ENCODE data around the gene RPL18A. TPM values are rescaled to one million over a fixed set of nuclear protein-coding genes. Genes with fewer than 3 reads are reported as not detected.

RPL18A gene
- total RNA-seq, 1 experiment from 2014 or later: 1,054 TPM

- Mint-ChIP-seq H3K4me1 (ENCODE audit: low read depth, unreplicated experiment) (no peaks in the 10 kb centered on the region), H3K4me3 (ENCODE audit: low read depth, unreplicated experiment) (no peak overlapping the region), H3K9me3 (ENCODE audit: low read depth, unreplicated experiment) (no peaks in the 10 kb centered on the region), H3K27me3 (ENCODE audit: unreplicated experiment) (peaks cover 13% of the 10 kb centered on the region), H3K27ac (ENCODE audit: unreplicated experiment) (no peak overlapping the region), H3K36me3 (ENCODE audit: insufficient read depth, unreplicated experiment) (no peaks in the 10 kb centered on the region)
- intact Hi-C loops (cut with micrococcal nuclease; ENCODE audit: unreplicated experiment): no loop called here
- CTCF ChIA-PET: interaction anchor here (0.6 kb wide), 1 partner anchor 136 kb away, joined by 3 read pairs; no protein-coding TSS in a partner anchor
- DNase-seq: no peak
- BruUV-seq (replicated peaks): no TSS peak
- TF ChIP-seq, protein P1, sequence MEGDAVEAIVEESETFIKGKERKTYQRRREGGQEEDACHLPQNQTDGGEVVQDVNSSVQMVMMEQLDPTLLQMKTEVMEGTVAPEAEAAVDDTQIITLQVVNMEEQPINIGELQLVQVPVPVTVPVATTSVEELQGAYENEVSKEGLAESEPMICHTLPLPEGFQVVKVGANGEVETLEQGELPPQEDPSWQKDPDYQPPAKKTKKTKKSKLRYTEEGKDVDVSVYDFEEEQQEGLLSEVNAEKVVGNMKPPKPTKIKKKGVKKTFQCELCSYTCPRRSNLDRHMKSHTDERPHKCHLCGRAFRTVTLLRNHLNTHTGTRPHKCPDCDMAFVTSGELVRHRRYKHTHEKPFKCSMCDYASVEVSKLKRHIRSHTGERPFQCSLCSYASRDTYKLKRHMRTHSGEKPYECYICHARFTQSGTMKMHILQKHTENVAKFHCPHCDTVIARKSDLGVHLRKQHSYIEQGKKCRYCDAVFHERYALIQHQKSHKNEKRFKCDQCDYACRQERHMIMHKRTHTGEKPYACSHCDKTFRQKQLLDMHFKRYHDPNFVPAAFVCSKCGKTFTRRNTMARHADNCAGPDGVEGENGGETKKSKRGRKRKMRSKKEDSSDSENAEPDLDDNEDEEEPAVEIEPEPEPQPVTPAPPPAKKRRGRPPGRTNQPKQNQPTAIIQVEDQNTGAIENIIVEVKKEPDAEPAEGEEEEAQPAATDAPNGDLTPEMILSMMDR (IDR thresholded peaks at IDR 0.05; ENCODE audit: unreplicated experiment): no peak
These were observed 16.4 kb upstream of the RPL18A start for GRCh38 chr19:17843292-17843827.

- Mint-ChIP-seq H3K36me3 (ENCODE audit: insufficient read depth, unreplicated experiment) (no peaks in the 10 kb centered on the region), H3K4me3 (ENCODE audit: low read depth, unreplicated experiment) (no peak overlapping the region), H3K9me3 (ENCODE audit: low read depth, unreplicated experiment) (no peaks in the 10 kb centered on the region), H3K4me1 (ENCODE audit: low read depth, unreplicated experiment) (no peaks in the 10 kb centered on the region), H3K27ac (ENCODE audit: unreplicated experiment) (no peak overlapping the region), H3K27me3 (ENCODE audit: unreplicated experiment) (peaks cover 13% of the 10 kb centered on the region)
- no TSS peak for BruUV-seq (replicated peaks)
- CTCF ChIA-PET: interaction anchor here (0.6 kb wide), 1 partner anchor 136 kb away, joined by 3 read pairs; no protein-coding TSS in a partner anchor
- intact Hi-C loops (cut with micrococcal nuclease; ENCODE audit: unreplicated experiment): no loop called here
- TF ChIP-seq, protein P1 (IDR thresholded peaks at IDR 0.05; ENCODE audit: unreplicated experiment): no peak
- no peak for DNase-seq
These were observed 15.7 kb upstream of the RPL18A start for GRCh38 chr19:17843908-17844490.

GRCh38 chr19:17846146-17846545 is 13.6 kb upstream of the RPL18A start:
- TF ChIP-seq, protein P1 (IDR thresholded peaks at IDR 0.05; ENCODE audit: unreplicated experiment): no peak
- peaks cover 13% of the 10 kb centered on the region for H3K27me3 Mint-ChIP-seq (ENCODE audit: unreplicated experiment)
- no TSS peak for BruUV-seq (replicated peaks)

DNA sequence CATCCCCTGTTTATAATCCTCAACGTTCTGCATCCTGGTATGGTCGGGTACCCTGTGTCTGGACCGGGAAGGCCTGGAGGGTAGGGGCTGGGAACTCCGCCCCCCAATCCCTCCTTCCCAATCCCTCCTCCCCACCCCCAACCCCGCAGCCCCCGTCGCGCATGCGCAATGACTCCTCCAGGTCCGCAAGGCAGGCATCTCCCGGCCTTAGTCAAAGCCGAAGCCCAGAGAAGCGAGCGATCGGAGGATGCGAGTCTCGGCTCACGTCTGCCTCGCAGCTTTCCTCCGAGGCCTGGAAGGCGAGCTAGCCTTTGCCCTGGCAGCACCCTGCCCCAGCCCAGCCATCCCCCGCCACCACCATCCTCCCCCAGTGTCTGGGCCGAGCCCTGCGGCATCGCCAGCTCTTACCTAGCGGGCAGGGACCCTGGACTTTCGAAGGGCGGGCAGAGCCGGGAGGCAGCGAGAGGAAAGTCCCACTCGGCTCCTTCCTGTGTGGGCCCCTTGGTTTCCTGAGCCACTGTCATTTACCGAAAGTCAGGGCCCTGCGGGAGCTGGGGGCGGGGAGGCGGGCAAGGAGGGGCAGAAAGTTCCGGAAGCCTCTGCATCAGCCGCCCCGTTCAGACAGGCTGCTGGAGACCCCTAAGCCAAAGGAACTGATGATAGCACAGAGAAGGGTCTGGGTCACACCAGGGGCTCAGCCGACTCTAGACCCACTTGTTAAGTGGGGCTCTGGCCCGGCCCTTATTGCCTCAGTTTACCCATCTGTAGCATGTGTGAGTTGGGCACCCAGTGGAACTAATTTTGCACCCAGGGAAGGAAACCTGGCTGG is 12.0 kb upstream of the RPL18A start, which contains the start of gene JAK3:
Gene JAK3, minus strand, starts transcription at position 445 of the 829 bp plus-strand sequence. CDS start 3,565 bp downstream, outside the sequence.
- peaks cover 10% of the 10 kb centered on the region for H3K4me1 Mint-ChIP-seq (ENCODE audit: low read depth, unreplicated experiment)
- H3K27me3 Mint-ChIP-seq (ENCODE audit: unreplicated experiment): peaks cover 13% of the 10 kb centered on the region
- no peaks in the 10 kb centered on the region for H3K36me3 Mint-ChIP-seq (ENCODE audit: insufficient read depth, unreplicated experiment)
- no peak within 1 kb of the TSS for H3K27ac Mint-ChIP-seq (ENCODE audit: unreplicated experiment)
- TF ChIP-seq, protein P1 (IDR thresholded peaks at IDR 0.05; ENCODE audit: unreplicated experiment): no peak
- no peak for DNase-seq
- no TSS peak for BruUV-seq (replicated peaks)
- H3K9me3 Mint-ChIP-seq (ENCODE audit: low read depth, unreplicated experiment): no peaks in the 10 kb centered on the region
- intact Hi-C loops (cut with micrococcal nuclease; ENCODE audit: unreplicated experiment): no loop called here
- no peak within 1 kb of the TSS for H3K4me3 Mint-ChIP-seq (ENCODE audit: low read depth, unreplicated experiment)
- CTCF ChIA-PET: no interaction called here

More at GRCh38 chr19:17846146-17846545, 13.6 kb upstream of the RPL18A start:
- H3K27ac Mint-ChIP-seq (ENCODE audit: unreplicated experiment): no peak overlapping the region
- no peak for DNase-seq
- no peaks in the 10 kb centered on the region for H3K9me3 Mint-ChIP-seq (ENCODE audit: low read depth, unreplicated experiment)
- no peaks in the 10 kb centered on the region for H3K36me3 Mint-ChIP-seq (ENCODE audit: insufficient read depth, unreplicated experiment)
- CTCF ChIA-PET: no interaction called here
- H3K4me3 Mint-ChIP-seq (ENCODE audit: low read depth, unreplicated experiment): no peak overlapping the region
- intact Hi-C loops (cut with micrococcal nuclease; ENCODE audit: unreplicated experiment): no loop called here
- peaks cover 10% of the 10 kb centered on the region for H3K4me1 Mint-ChIP-seq (ENCODE audit: low read depth, unreplicated experiment)
